Measurements from ENCODE around the gene ELF1.
"Not testable (repeated sequence)": the region's sequence is repeated elsewhere in the genome, so short reads cannot be mapped to it uniquely, and the experiment has no call there.

Gene ELF1

GRCh38 chr13:40931719-40932118 is 87.4 kb downstream of the ELF1 start:
- no peak overlapping the region for H3K4ac ChIP-seq (ENCODE audit: low read depth in 1 of 2, low read length in 2 of 2)
- H3K4me1 ChIP-seq (ENCODE audit: control insufficient read depth, insufficient read depth, low read depth, low read length), result peaks cover 1% of the 10 kb centered on the region
- no peak overlapping the region for H3K14ac ChIP-seq (ENCODE audit: low read length in 2 of 2)
- H2AFZ ChIP-seq (ENCODE audit: low read depth, low read length), result no peak overlapping the region
- H3K4me2 ChIP-seq (ENCODE audit: low read length, poor library complexity, severe bottlenecking), result no peak overlapping the region
- H3K18ac ChIP-seq (ENCODE audit: low read depth in 1 of 2, low read length in 2 of 2), result no peak overlapping the region
- no peak overlapping the region for H3K27ac ChIP-seq (ENCODE audit: low read length, poor library complexity, severe bottlenecking)
- H2BK120ac ChIP-seq (ENCODE audit: low read depth, low read length), result no peak overlapping the region
- H2BK12ac ChIP-seq (ENCODE audit: low read length in 2 of 2), result no peak overlapping the region
- peaks cover 10 to 59% of the 10 kb centered on the region in 2 experiments for H3K36me3 ChIP-seq (ENCODE audit: control insufficient read depth in 1 of 2, insufficient read depth in 2 of 2, low read depth in 1 of 2, low read length in 2 of 2)
- no peak overlapping the region for H2AK5ac ChIP-seq (ENCODE audit: low read length, severe bottlenecking)
- H3K27me3 ChIP-seq (ENCODE audit: control insufficient read depth in 1 of 2, insufficient read depth in 1 of 2, low read length in 2 of 2), result no peaks in the 10 kb centered on the region
- H3K79me1 ChIP-seq (replicated peaks; ENCODE audit: low read length, poor library complexity, severe bottlenecking), result peaks cover 11% of the 10 kb centered on the region
- 67% methylated on average over 1 of the region's 1 CpG for WGBS
- no peak overlapping the region for H4K8ac ChIP-seq (ENCODE audit: low read length)
- H3K9ac ChIP-seq (ENCODE audit: low read length), result no peak overlapping the region
- H3K4me3 ChIP-seq (ENCODE audit: insufficient read depth in 1 of 2, low read depth in 1 of 2, low read length in 2 of 2), result no peak overlapping the region
- DNase-seq, result no peak
- no peak overlapping the region for H2BK15ac ChIP-seq (ENCODE audit: low read depth, poor library complexity, severe bottlenecking)
- no peak overlapping the region for H4K91ac ChIP-seq (ENCODE audit: low read length)
- H3K9me3 ChIP-seq (ENCODE audit: control insufficient read depth, low read length), result no peaks in the 10 kb centered on the region
- H3K23ac ChIP-seq (ENCODE audit: low read length in 2 of 2), result no peak overlapping the region
- no peak overlapping the region for H2BK5ac ChIP-seq (ENCODE audit: low read depth, low read length, poor library complexity, severe bottlenecking)

DNA sequence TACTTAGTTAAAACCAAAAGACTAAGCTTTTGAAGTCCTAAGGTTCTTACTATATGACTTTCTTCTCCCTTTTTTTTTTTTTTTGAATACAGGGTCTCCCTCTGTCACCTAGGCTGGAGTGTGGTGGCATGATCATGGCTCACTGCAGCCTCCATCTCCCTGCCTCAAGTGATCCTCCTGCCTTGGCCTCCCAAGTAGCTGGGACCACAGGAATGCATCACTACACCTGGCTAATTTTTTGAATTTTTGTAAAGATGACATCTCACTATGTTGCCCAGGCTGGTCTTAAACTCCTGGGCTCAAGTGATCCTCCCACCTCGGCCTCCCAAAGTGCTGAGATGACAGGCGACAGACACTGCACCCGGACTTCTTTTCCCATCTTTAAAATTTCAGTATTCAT is 89.2 kb downstream of the ELF1 start:
- H3K4ac ChIP-seq (ENCODE audit: low read depth in 1 of 2, low read length in 2 of 2); H2BK12ac ChIP-seq (ENCODE audit: low read length in 2 of 2); H3K4me3 ChIP-seq (ENCODE audit: insufficient read depth in 1 of 2, low read depth in 1 of 2, low read length in 2 of 2); H3K79me1 ChIP-seq (replicated peaks; ENCODE audit: low read length, poor library complexity, severe bottlenecking); H3K18ac ChIP-seq (ENCODE audit: low read depth in 1 of 2, low read length in 2 of 2); H3K27me3 ChIP-seq (ENCODE audit: control insufficient read depth in 1 of 2, insufficient read depth in 1 of 2, low read length in 2 of 2); H2AK5ac ChIP-seq (ENCODE audit: low read length, severe bottlenecking); H4K8ac ChIP-seq (ENCODE audit: low read length); H3K23ac ChIP-seq (ENCODE audit: low read length in 2 of 2); H3K4me1 ChIP-seq (ENCODE audit: control insufficient read depth, insufficient read depth, low read depth, low read length); H3K9me3 ChIP-seq (ENCODE audit: control insufficient read depth, low read length); H2AFZ ChIP-seq (ENCODE audit: low read depth, low read length); DNase-seq; H3K14ac ChIP-seq (ENCODE audit: low read length in 2 of 2); H4K91ac ChIP-seq (ENCODE audit: low read length); H3K9ac ChIP-seq (ENCODE audit: low read length); H2BK5ac ChIP-seq (ENCODE audit: low read depth, low read length, poor library complexity, severe bottlenecking); H3K27ac ChIP-seq (ENCODE audit: low read length, poor library complexity, severe bottlenecking); H3K4me2 ChIP-seq (ENCODE audit: low read length, poor library complexity, severe bottlenecking); H2BK15ac ChIP-seq (ENCODE audit: low read depth, poor library complexity, severe bottlenecking); H2BK120ac ChIP-seq (ENCODE audit: low read depth, low read length): not testable (repeated sequence)
- H3K36me3 ChIP-seq (ENCODE audit: control insufficient read depth in 1 of 2, insufficient read depth in 2 of 2, low read depth in 1 of 2, low read length in 2 of 2), result peaks cover 10 to 57% of the 10 kb centered on the region in 2 experiments
- WGBS, result 100% methylated on average over 2 of the region's 3 CpGs

DNA sequence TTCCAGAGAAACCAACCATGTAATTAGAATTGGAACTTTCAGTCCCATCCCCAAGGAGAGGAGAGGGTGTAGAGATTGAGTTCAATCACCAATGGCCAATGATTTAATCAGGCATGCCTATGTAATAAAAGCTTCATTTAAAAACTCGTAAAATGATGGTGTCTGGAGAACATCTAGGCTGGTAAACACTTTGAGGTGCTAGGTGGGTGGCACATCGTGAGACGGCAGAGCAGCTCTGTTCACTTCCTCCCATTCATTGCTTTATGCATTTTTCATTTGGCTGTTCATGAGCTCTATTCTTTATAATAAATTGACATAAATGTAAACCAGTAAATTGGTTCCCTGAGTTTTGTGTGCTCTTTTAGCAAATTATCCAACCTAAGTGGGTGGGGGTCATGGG is 90.1 kb downstream of the ELF1 start:
- H2AK5ac ChIP-seq (ENCODE audit: low read length, severe bottlenecking), result no peak overlapping the region
- H2BK15ac ChIP-seq (ENCODE audit: low read depth, poor library complexity, severe bottlenecking), result no peak overlapping the region
- no peak overlapping the region for H3K4ac ChIP-seq (ENCODE audit: low read depth in 1 of 2, low read length in 2 of 2)
- no peak overlapping the region for H3K4me2 ChIP-seq (ENCODE audit: low read length, poor library complexity, severe bottlenecking)
- H3K18ac ChIP-seq (ENCODE audit: low read depth in 1 of 2, low read length in 2 of 2), result no peak overlapping the region
- 94% methylated on average over 1 of the region's 3 CpGs for whole genome bisulfite sequencing
- no peak overlapping the region for H4K91ac ChIP-seq (ENCODE audit: low read length)
- no peaks in the 10 kb centered on the region for H3K9me3 ChIP-seq (ENCODE audit: control insufficient read depth, low read length)
- no peak overlapping the region for H2AFZ ChIP-seq (ENCODE audit: low read depth, low read length)
- H3K27ac ChIP-seq (ENCODE audit: low read length, poor library complexity, severe bottlenecking), result no peak overlapping the region
- no peaks in the 10 kb centered on the region for H3K4me1 ChIP-seq (ENCODE audit: control insufficient read depth, insufficient read depth, low read depth, low read length)
- H3K36me3 ChIP-seq (ENCODE audit: control insufficient read depth in 1 of 2, insufficient read depth in 2 of 2, low read depth in 1 of 2, low read length in 2 of 2), result peaks cover 10 to 50% of the 10 kb centered on the region in 2 experiments
- H3K4me3 ChIP-seq (ENCODE audit: insufficient read depth in 1 of 2, low read depth in 1 of 2, low read length in 2 of 2), result no peak overlapping the region
- no peak overlapping the region for H2BK5ac ChIP-seq (ENCODE audit: low read depth, low read length, poor library complexity, severe bottlenecking)
- no peaks in the 10 kb centered on the region for H3K27me3 ChIP-seq (ENCODE audit: control insufficient read depth in 1 of 2, insufficient read depth in 1 of 2, low read length in 2 of 2)
- no peak overlapping the region for H3K23ac ChIP-seq (ENCODE audit: low read length in 2 of 2)
- H2BK120ac ChIP-seq (ENCODE audit: low read depth, low read length), result no peak overlapping the region
- no peak for DNase-seq
- no peak overlapping the region for H3K14ac ChIP-seq (ENCODE audit: low read length in 2 of 2)
- no peak overlapping the region for H2BK12ac ChIP-seq (ENCODE audit: low read length in 2 of 2)
- no peak overlapping the region for H3K9ac ChIP-seq (ENCODE audit: low read length)
- H3K79me1 ChIP-seq (replicated peaks; ENCODE audit: low read length, poor library complexity, severe bottlenecking), result peaks cover 8% of the 10 kb centered on the region
- H4K8ac ChIP-seq (ENCODE audit: low read length), result no peak overlapping the region

DNA sequence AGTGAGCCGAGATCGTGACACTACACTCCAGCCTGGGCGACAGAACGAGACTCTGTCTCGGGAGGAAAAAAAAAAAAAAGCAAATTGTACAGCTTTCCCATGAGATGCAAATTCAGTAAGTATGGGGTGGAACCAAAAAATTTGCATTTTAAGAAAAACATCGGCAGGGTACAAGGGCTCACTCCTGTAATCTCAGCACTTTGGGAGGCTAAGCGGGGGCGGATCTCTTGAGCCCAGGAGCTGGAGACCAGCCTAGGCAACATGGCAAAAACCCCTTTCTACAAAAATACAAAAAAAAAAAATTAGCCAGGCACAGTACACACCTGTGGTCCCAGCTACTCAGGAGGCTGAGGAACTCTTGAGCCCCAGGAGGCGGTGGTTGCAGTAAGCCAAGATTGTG is 91.2 kb downstream of the ELF1 start:
- Histone ChIP-seq H2BK120ac (ENCODE audit: low read depth, low read length) (no peak overlapping the region), H2BK12ac (ENCODE audit: low read length in 2 of 2) (no peak overlapping the region), H3K79me1 (replicated peaks; ENCODE audit: low read length, poor library complexity, severe bottlenecking) (peaks cover 5% of the 10 kb centered on the region), H3K4me3 (ENCODE audit: insufficient read depth in 1 of 2, low read depth in 1 of 2, low read length in 2 of 2) (no peak overlapping the region), H2AFZ (ENCODE audit: low read depth, low read length) (no peak overlapping the region), H3K9me3 (ENCODE audit: control insufficient read depth, low read length) (no peaks in the 10 kb centered on the region), H4K8ac (ENCODE audit: low read length) (no peak overlapping the region), H3K4me1 (ENCODE audit: control insufficient read depth, insufficient read depth, low read depth, low read length) (no peaks in the 10 kb centered on the region), H3K36me3 (ENCODE audit: control insufficient read depth in 1 of 2, insufficient read depth in 2 of 2, low read depth in 1 of 2, low read length in 2 of 2) (peaks cover 5 to 40% of the 10 kb centered on the region in 2 experiments), H3K18ac (ENCODE audit: low read depth in 1 of 2, low read length in 2 of 2) (no peak overlapping the region), H3K27me3 (ENCODE audit: control insufficient read depth in 1 of 2, insufficient read depth in 1 of 2, low read length in 2 of 2) (no peaks in the 10 kb centered on the region), H3K4me2 (ENCODE audit: low read length, poor library complexity, severe bottlenecking) (no peak overlapping the region), H4K91ac (ENCODE audit: low read length) (no peak overlapping the region), H3K23ac (ENCODE audit: low read length in 2 of 2) (no peak overlapping the region), H3K9ac (ENCODE audit: low read length) (no peak overlapping the region), H2BK15ac (ENCODE audit: low read depth, poor library complexity, severe bottlenecking) (no peak overlapping the region), H3K4ac (ENCODE audit: low read depth in 1 of 2, low read length in 2 of 2) (no peak overlapping the region), H3K14ac (ENCODE audit: low read length in 2 of 2) (no peak overlapping the region), H3K27ac (ENCODE audit: low read length, poor library complexity, severe bottlenecking) (no peak overlapping the region), H2AK5ac (ENCODE audit: low read length, severe bottlenecking) (no peak overlapping the region), H2BK5ac (ENCODE audit: low read depth, low read length, poor library complexity, severe bottlenecking) (no peak overlapping the region)
- WGBS, result 98% methylated on average over 8 of the region's 9 CpGs
- DNase-seq, result no peak
